Astrocyte of the spinal cord (primary cell): ENCODE measurements around the gene TBL1XR1.

Experiments used
- DNase-seq: peaks from one replicate; pipeline ENCODE4 v3.0.0; 2011; ENCODE audit warnings: low read depth, low spot score
- H3K4me3 ChIP-seq: 2 replicates; pipeline ENCODE4 v1.5.1; 2011; ENCODE audit warnings: low read depth, mild to moderate bottlenecking, low read length, moderate library complexity
- in situ Hi-C: cut with HindIII; loops from 2 replicates; pipeline ENCODE4 v1.10.0; 2017; ENCODE audit warnings: low sequenced_read_pairs
- TF ChIP-seq, protein P1 (sequence below): IDR thresholded peaks from 2 replicates; pipeline ENCODE4 v1.5.1; 2012; ENCODE audit warnings: low read depth, mild to moderate bottlenecking, low read length, inconsistent platforms

Gene TBL1XR1

DNA sequence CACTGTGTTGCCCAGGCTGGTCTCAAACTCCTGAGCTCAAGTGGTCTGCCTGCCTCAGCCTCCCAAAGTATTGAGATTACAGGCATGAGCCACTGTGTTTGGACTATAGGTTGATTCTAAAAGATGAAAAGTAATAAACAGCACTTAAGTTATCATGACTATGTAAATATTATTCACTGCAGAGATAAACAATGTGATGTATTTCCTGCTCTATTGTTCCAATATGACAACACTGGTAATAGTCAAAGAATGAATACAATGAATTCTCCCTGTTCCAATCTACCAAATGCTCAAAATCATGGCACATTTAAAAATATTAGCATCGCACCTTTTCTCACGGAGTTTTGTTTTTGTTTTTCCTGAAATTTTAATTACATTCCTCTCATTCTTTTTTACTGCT, 36.8 kb upstream of the TBL1XR1 start:
- DNase-seq, result no peak
- in situ Hi-C loops, result no loop called here
- TF ChIP-seq, protein P1, sequence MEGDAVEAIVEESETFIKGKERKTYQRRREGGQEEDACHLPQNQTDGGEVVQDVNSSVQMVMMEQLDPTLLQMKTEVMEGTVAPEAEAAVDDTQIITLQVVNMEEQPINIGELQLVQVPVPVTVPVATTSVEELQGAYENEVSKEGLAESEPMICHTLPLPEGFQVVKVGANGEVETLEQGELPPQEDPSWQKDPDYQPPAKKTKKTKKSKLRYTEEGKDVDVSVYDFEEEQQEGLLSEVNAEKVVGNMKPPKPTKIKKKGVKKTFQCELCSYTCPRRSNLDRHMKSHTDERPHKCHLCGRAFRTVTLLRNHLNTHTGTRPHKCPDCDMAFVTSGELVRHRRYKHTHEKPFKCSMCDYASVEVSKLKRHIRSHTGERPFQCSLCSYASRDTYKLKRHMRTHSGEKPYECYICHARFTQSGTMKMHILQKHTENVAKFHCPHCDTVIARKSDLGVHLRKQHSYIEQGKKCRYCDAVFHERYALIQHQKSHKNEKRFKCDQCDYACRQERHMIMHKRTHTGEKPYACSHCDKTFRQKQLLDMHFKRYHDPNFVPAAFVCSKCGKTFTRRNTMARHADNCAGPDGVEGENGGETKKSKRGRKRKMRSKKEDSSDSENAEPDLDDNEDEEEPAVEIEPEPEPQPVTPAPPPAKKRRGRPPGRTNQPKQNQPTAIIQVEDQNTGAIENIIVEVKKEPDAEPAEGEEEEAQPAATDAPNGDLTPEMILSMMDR, result no peak
- H3K4me3 ChIP-seq, result no peak overlapping the region

DNA sequence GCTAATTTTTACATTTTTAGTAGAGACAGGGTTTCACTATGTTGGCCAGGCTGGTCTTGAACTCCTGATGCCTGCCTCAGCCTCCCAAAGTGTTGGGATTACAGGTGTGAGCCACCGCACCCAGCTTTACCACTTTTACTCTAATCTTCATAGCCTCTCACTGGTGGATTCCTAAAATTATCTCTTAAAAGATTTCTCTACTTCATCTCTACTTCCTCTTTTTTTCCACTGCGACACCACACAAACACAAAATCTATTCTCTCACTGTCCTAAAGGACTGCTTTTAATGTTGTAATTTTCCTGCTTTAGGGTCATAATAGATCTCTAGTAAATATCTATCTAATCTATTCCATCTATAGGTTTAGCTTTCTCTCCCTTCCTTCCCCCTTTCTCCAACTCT, 34.0 kb upstream of the TBL1XR1 start:
- TF ChIP-seq, protein P1, result no peak
- no peak for DNase-seq
- in situ Hi-C loops, result no loop called here
- no peak overlapping the region for H3K4me3 ChIP-seq

DNA sequence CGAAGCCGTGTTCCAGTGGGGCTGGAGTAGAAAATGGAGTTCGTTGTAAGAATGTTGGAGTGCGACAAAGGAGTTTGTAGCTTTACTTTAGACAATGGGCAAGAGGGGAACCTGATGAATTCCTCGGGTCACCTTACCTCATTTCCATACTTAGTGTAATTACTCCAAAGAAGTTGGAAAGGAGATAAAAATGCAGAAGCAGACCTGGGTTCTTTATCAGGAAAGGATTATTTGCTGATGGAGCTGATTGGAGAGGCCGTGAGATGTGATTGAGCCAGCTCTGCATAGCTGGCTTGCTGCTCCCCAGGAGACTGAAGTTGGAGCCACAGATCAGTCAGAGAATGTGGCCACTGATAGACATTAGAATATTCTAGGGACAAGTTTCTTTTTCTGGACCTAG, 33.4 kb upstream of the TBL1XR1 start:
- H3K4me3 ChIP-seq, result no peak overlapping the region
- in situ Hi-C loops, result no loop called here
- TF ChIP-seq, protein P1, result no peak
- no peak for DNase-seq

DNA sequence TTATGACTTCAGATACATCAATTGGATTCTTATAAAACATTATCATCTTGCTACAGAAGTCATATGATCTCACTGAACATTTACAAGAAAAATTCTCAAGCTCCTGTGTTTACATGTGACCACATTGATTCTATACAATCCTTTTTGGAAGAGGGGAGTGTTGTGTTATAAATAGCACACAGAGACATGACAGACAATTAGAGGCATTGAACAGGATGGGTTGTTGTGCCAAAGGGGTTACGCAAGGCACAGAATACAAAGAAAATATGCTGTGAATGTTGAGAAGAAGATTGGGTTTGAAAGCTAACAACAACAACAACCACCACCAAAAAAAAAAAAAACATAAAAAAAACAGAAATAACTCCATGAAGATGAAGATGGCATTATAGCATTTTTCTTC, 32.5 kb upstream of the TBL1XR1 start:
- in situ Hi-C loops, result no loop called here
- no peak for DNase-seq
- TF ChIP-seq, protein P1, result no peak
- no peak overlapping the region for H3K4me3 ChIP-seq

DNA sequence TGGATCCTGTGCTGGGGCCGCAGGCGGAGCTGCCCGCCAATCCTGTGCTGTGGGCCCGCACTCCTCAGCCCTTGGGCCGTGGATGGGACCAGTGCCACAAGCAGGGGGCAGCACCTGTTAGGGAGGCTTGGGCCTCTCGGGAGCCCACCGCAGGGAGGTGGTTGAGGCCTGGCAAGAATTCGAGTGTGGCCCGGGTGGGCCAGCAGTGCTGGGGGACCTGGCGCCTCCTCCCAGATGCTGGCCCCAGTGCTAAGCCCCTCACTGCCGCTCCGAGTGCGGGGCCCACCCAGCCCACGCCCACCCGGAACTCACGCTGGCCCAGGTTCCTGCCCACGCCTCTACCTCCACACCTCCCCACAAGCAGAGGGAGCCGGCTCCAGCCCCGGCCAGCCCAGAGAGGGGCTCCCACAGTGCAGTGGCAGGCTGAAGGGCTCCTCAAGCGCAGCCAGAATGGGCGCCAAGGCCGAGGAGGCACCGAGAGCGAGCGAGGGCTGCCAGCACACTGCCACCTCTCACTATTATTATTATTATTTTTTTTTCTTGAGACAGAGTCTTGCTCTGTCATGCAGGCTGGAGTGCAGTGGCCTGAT, 31.4 kb upstream of the TBL1XR1 start:
- H3K4me3 ChIP-seq, result no peak overlapping the region
- in situ Hi-C loops, result no loop called here
- no peak for DNase-seq
- TF ChIP-seq, protein P1, result no peak

DNA sequence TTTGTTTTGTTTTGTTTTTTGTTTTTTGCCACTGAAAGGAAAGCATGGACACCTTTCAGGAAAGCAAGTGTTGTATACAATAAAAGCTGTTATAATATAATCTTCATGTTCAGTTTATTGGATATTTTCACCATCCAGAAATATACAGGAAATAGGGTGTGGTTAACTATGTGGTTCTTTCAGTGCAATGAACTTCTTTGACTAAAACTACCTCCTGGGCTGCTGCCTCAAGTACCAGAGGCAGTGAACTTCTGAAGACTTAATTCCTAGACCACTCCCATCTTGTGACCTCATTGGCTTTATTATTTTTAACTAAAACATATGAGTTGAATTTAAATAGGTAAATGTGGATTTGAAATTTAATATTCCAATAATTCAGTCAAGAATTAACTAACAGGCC, 27.1 kb upstream of the TBL1XR1 start:
- no peak overlapping the region for H3K4me3 ChIP-seq
- DNase-seq, result no peak
- TF ChIP-seq, protein P1, result no peak
- in situ Hi-C loops, result no loop called here

DNA sequence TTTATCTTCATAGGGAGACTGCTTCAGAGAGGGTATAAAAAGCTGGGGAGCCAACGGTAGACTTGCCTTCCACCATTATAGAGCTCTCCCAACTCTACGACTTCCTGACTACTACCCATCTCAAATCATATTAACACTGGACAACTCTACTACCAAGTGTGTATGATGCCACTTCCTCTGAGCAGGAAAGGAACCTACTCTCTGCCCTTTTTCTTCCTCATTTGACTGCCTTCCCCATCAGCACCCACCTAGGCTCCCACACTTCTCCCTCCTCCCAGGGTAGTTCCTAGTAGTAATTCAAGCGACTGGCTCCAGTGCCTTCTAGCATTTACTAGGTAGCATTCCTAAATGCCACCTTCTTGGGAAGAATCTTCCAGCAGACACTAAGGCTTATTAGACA, 24.5 kb upstream of the TBL1XR1 start:
- TF ChIP-seq, protein P1, result no peak
- in situ Hi-C loops, result no loop called here
- no peak overlapping the region for H3K4me3 ChIP-seq
- no peak for DNase-seq
